PC-3 (cell line): ENCODE results near the gene ARRDC3.

Experiments
- EZH2 ChIP-seq: fragments of 300-600 bp; sonication (generic); IDR thresholded peaks from one replicate; pipeline ENCODE4 v1.6.1; 2017; ENCODE audit warnings: antibody characterized with exemption, mild to moderate bottlenecking, low read length; ENCODE audit not compliant: unreplicated experiment
- EZH2phosphoT487 ChIP-seq: fragments of 300-600 bp; sonication (generic); IDR thresholded peaks from 2 replicates; pipeline ENCODE4 v1.6.1; 2018; ENCODE audit warnings: mild to moderate bottlenecking, antibody characterized with exemption, low read length, borderline replicate concordance
- TF ChIP-seq, protein P1 (sequence below): fragments of 300-600 bp; sonication (generic); conservative IDR thresholded peaks from 2 replicates; pipeline ENCODE4 v1.5.1; 2017; ENCODE audit warnings: antibody characterized with exemption, low read depth, mild to moderate bottlenecking, low read length

- TF ChIP-seq, protein P1, sequence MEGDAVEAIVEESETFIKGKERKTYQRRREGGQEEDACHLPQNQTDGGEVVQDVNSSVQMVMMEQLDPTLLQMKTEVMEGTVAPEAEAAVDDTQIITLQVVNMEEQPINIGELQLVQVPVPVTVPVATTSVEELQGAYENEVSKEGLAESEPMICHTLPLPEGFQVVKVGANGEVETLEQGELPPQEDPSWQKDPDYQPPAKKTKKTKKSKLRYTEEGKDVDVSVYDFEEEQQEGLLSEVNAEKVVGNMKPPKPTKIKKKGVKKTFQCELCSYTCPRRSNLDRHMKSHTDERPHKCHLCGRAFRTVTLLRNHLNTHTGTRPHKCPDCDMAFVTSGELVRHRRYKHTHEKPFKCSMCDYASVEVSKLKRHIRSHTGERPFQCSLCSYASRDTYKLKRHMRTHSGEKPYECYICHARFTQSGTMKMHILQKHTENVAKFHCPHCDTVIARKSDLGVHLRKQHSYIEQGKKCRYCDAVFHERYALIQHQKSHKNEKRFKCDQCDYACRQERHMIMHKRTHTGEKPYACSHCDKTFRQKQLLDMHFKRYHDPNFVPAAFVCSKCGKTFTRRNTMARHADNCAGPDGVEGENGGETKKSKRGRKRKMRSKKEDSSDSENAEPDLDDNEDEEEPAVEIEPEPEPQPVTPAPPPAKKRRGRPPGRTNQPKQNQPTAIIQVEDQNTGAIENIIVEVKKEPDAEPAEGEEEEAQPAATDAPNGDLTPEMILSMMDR: no peak
- no peak for TF ChIP-seq EZH2
- no peak for TF ChIP-seq EZH2phosphoT487
These were observed 23.0 kb downstream of the ARRDC3 start for GRCh38 chr5:91359962-91360609.
